Loucy (cell line): ENCODE measurements around the gene RCAN2.

Experiments used
- H2AFZ ChIP-seq: fragments of 200-600 bp; sonication (generic); 2 replicates; pipeline ENCODE4 v1.6.0; 2016; ENCODE audit warnings: antibody characterized with exemption, mild to moderate bottlenecking, low read length, moderate library complexity
- H3F3A ChIP-seq: fragments of 200-600 bp; 2 replicates; pipeline ENCODE4 v1.6.0; 2016; ENCODE audit warnings: antibody characterized with exemption, low read depth, mild to moderate bottlenecking
- H3K27me3 ChIP-seq: fragments of 200-600 bp; sonication (generic); 2 replicates; pipeline ENCODE4 v1.6.1; 2014; ENCODE audit warnings: low read length, mild to moderate bottlenecking; ENCODE audit not compliant: insufficient read depth, poor library complexity, severe bottlenecking
- H3K36me3 ChIP-seq: fragments of 200-600 bp; sonication (generic); 2 replicates; pipeline ENCODE4 v1.6.1; 2016; ENCODE audit warnings: low read length; ENCODE audit not compliant: insufficient read depth
- H3K4me1 ChIP-seq: fragments of 200-600 bp; sonication (generic); 2 replicates; pipeline ENCODE4 v1.5.1; 2014; ENCODE audit warnings: low read length, mild to moderate bottlenecking; ENCODE audit not compliant: insufficient read depth, poor library complexity, severe bottlenecking
- H3K4me2 ChIP-seq: fragments of 200-600 bp; sonication (generic); 2 replicates; pipeline ENCODE4 v1.6.0; 2014; ENCODE audit warnings: antibody characterized with exemption, low read length, low read depth, mild to moderate bottlenecking; ENCODE audit not compliant: poor library complexity, severe bottlenecking
- H3K4me3 ChIP-seq: fragments of 200-600 bp; sonication (generic); 2 replicates; pipeline ENCODE4 v1.5.1; 2014; ENCODE audit warnings: low read length, mild to moderate bottlenecking, mixed read lengths; ENCODE audit not compliant: poor library complexity, severe bottlenecking
- H3K79me2 ChIP-seq: fragments of 200-600 bp; sonication (generic); 2 replicates; pipeline ENCODE4 v1.6.1; 2014; ENCODE audit warnings: low read length; ENCODE audit not compliant: insufficient read depth
- H3K9ac ChIP-seq: fragments of 200-600 bp; sonication (generic); 2 replicates; pipeline ENCODE4 v1.6.0; 2014; ENCODE audit warnings: mild to moderate bottlenecking, low read depth, low read length, moderate library complexity; ENCODE audit not compliant: poor library complexity, severe bottlenecking
- H3K9me2 ChIP-seq: fragments of 200-600 bp; sonication (generic); replicated peaks from 2 replicates; pipeline ENCODE4 v1.6.1; 2016; ENCODE audit warnings: low read depth, low read length, mixed read lengths
- H3K9me3 ChIP-seq: fragments of 200-600 bp; sonication (generic); 2 replicates; pipeline ENCODE4 v1.6.1; 2014; ENCODE audit warnings: mild to moderate bottlenecking, antibody characterized with exemption, low read length, low read depth; ENCODE audit not compliant: insufficient read depth
- H4K20me1 ChIP-seq: fragments of 200-600 bp; sonication (generic); 2 replicates; pipeline ENCODE4 v1.6.0; 2014; ENCODE audit warnings: antibody characterized with exemption, low read length, mild to moderate bottlenecking; ENCODE audit not compliant: insufficient read depth, poor library complexity, severe bottlenecking
- CTCF ChIP-seq: fragments of 200-600 bp; sonication (generic); conservative IDR thresholded peaks from 2 replicates; pipeline ENCODE4 v1.5.1; 2014; ENCODE audit warnings: mild to moderate bottlenecking, antibody characterized with exemption, low read length
- EZH2phosphoT487 ChIP-seq: fragments of 200-600 bp; IDR thresholded peaks from 2 replicates; pipeline ENCODE4 v1.6.1; 2018; ENCODE audit warnings: antibody characterized with exemption, mild to moderate bottlenecking, moderate library complexity, borderline replicate concordance

The RCAN2 gene

GRCh38 chr6:46248143-46248542 is 243.1 kb downstream of the RCAN2 start:
- Histone ChIP-seq H2AFZ (no peak overlapping the region), H3K9me3 (no peaks in the 10 kb centered on the region), H3K4me1 (no peaks in the 10 kb centered on the region), H3K36me3 (no peaks in the 10 kb centered on the region), H3K4me2 (no peak overlapping the region), H3K79me2 (no peaks in the 10 kb centered on the region), H3K9me2 (no peaks in the 10 kb centered on the region), H3K4me3 (no peak overlapping the region), H3F3A (no peaks in the 10 kb centered on the region), H3K9ac (no peak overlapping the region), H3K27me3 (no peaks in the 10 kb centered on the region), H4K20me1 (no peaks in the 10 kb centered on the region)
- TF ChIP-seq CTCF (no peak), EZH2phosphoT487 (no peak)

GRCh38 chr6:46246727-46247126 is 244.5 kb downstream of the RCAN2 start:
- Histone ChIP-seq H3F3A (no peaks in the 10 kb centered on the region), H3K9me3 (no peaks in the 10 kb centered on the region), H3K4me2 (no peak overlapping the region), H4K20me1 (no peaks in the 10 kb centered on the region), H3K4me1 (no peaks in the 10 kb centered on the region), H3K4me3 (no peak overlapping the region), H2AFZ (no peak overlapping the region), H3K9ac (no peak overlapping the region), H3K9me2 (no peaks in the 10 kb centered on the region), H3K79me2 (no peaks in the 10 kb centered on the region), H3K27me3 (no peaks in the 10 kb centered on the region), H3K36me3 (no peaks in the 10 kb centered on the region)
- TF ChIP-seq EZH2phosphoT487 (no peak), CTCF (no peak)

GRCh38 chr6:46246081-46246480 is 245.2 kb downstream of the RCAN2 start:
- Histone ChIP-seq H3K9ac (no peak overlapping the region), H3K27me3 (no peaks in the 10 kb centered on the region), H3K79me2 (no peaks in the 10 kb centered on the region), H3K9me2 (no peaks in the 10 kb centered on the region), H2AFZ (no peak overlapping the region), H3K4me2 (no peak overlapping the region), H3K36me3 (no peaks in the 10 kb centered on the region), H3K4me1 (no peaks in the 10 kb centered on the region), H3F3A (no peaks in the 10 kb centered on the region), H3K4me3 (no peak overlapping the region), H4K20me1 (no peaks in the 10 kb centered on the region), H3K9me3 (no peaks in the 10 kb centered on the region)
- no peak for TF ChIP-seq CTCF
- no peak for TF ChIP-seq EZH2phosphoT487
